HUDEP-2 (cell line): ENCODE results near the gene ABCB10.
A peak's percentile ranks its signal among the peaks of the same experiment; 100 is the strongest.
"Not testable (repeated sequence)": the region's sequence is repeated elsewhere in the genome, so short reads cannot be mapped to it uniquely, and the experiment has no call there.

Experiments
- DNase-seq, 76 experiments: peaks; one replicate each; lab custom pipeline; 2025; ENCODE audit not compliant: unreplicated experiment in 76 of 76; lab: John Stamatoyannopoulos, UW

Gene ABCB10

DNA sequence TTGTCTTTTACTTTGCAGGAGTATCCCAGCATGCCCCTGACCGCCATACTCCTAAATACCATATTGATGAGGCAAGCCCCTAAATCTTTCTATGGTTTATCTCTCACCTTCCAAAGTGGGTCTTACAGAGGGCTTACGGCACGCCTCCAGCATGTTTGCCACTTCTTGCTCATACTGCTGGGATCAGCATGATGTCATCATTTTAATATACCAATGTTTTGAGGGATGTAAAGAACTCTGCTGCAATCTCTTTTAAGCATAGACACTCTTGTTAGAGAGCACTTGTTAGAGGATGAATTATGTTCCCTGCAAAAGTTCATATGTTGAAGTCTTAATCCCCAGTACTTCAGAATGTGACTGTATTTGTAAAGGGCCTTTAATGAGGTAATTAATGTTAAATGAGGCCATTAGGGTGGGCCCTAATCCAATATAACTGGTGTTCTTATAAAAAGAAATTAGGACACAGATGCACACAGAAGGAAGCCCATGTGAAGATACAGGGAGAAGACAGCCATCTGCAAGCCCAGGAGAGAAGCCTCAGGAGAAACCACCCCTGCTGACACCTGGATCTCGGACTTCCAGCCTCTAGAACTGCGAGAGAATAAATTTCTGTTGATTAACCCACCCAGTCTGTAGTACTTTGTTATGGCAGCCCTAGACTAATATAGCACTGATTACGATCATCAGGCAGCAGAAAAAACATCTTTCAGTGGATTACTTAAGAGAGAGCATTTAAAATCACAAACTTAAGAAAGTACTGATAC, 16.4 kb upstream of the ABCB10 start:
- no peak for DNase-seq

DNA sequence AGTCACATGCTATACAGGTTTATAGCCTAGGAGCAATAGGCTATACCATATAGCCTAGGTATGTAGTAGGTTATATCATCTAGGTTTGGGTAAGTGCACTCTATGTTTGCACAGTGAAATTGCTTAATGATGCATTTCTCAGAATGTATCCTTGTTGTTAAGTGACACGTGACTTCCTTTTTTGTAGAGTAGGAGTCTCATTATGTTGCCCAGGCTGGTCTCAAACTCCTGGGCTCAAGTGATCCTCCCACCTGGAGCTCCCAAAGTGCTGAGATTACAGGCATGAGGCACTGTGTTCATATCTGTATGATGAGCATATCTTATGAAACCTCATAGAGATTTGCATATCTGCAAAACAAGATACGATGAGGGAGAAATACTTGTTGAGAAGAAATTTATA, 13.8 kb upstream of the ABCB10 start:
- no peak for DNase-seq

DNA sequence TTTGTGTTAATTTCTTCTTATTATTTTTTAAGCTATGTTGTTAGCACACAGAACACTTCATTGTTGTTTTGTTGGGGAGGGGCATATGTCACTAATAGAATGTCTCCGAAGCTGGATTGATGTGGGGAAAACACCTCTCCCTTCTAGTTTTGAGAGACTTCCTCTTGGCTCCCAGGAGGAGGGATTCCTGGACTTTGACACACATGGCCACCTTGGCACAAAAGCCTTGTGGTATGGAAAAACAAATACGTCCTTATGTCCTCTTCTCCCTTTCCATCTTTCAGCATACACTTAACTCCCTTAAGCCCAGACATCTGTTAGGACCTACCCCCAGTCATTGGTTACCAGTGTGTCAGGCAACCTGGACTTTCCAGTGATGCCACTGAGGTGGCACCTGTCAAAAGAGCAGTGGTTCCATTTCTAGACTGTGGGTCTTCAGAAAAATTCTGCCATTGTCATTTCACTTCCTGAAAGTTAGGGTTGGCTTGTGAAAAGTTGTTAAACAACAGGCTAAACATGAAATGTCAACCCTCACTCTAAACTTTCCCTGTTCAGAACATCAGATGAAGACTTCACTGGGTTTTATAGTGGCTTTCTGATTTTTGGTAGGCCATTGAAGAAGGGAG, 12.5 kb upstream of the ABCB10 start:
- no peak for DNase-seq

DNA sequence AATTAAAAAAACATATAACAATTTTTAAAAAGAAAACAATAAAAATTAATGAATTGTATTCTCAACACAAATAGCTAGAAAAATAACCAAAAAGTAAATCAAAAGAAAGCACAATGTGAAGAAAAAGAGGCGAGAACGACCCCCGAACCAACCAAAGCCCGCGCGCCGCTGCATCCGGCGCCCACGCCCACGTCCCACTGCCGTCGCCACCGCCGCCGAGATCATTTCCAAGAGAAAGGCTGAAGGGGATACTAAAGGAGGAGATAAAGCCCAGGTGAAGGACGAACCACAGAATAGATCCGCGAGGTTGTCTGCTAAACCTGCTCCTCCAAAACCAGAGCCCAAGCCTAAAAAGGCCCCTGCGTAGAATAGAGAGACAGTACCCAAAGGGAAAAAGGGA, 11.8 kb upstream of the ABCB10 start:
- no peak for DNase-seq

DNA sequence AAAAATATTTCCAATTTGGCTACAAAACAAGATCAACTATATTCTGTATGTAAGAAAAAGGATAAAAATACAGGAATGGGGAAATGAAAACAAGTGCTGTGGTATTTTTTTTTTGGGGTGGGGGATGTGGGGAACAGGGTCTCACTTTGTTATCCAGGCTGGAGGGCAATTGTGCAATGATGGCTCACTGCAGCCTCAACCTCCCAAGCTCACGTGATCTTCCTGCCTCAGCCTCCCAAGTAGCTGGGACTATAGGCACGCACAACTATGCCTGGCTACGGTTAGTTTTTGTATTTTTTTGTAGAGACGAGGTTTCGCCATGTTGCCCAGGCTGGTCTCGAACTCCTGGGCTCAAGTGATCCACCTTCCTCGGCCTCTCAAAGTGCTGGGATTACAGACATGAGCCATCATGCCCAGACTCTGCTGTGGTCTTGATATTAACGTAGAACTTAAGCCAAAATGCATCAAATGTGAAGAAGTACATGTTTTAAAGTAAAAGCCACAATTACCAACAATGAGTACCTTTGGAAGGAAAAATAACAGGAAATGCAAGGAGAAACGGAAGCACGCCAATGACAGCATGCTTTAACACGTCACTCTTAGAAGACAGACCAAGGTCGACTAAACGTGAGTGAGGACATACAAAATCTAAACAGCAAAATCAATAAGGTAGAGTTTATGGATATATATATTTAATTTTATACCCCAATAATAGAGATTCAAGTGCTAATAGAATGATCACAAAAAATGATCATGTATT, 8.8 kb upstream of the ABCB10 start:
- no peak for DNase-seq

DNA sequence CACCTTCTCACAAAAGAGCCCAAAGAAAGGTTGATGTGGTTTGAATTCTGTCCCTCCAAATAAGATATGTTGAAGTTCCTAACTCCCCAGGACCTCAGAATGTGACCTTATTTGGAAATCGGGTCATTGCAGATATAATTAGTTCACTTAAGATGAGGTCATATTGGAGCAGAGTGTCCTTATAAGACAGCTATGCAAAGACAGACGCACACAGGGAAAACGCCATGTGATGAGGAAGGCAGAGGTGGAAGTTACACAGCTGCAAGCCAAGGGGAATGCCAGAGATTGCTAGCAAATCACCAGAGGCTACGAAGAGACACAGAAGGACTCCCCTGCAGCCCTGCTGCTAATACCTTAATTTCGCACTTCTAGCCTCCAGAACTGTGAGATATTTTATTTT, 5.2 kb upstream of the ABCB10 start:
- DNase-seq = no peak

DNA sequence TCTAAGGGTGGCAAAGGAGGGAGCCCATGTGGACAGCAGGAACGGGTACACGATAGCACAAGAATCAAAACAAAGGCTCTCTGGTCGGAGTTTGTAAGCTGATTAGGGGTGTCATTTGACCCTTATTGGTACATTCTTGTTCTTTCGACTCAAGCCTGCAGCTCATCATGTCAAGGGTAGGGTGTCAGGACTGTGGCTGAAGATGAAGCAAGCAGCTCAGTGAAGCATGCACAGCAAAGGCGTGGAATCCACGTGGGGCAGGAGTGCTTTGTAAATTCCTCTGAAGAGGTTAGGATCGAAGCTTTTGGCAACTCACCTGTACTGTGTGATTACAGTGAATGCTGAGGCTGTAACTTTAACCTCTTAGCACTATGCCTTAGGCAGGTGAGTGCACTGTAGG, 4.7 kb upstream of the ABCB10 start:
- DNase-seq = no peak

DNA sequence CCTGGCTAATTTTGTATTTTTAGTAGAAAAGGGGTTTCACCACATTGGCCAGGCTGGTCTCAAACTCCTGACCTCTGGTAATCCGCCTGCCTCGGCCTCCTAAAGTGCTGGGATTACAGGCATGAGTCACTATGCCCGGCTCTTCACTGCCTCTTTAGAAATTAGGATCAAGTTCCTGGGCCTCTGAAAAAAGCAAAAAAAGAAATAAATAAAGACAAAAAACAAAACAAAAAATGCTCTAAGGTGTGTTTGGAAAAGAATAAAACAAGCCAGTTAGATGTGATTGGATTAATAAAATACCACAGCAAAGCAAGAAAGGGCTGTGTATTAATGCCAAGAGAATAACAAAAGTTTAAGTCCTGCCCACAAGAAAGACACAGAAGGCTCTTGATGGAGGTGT, 4.2 kb upstream of the ABCB10 start:
- no peak for DNase-seq

DNA sequence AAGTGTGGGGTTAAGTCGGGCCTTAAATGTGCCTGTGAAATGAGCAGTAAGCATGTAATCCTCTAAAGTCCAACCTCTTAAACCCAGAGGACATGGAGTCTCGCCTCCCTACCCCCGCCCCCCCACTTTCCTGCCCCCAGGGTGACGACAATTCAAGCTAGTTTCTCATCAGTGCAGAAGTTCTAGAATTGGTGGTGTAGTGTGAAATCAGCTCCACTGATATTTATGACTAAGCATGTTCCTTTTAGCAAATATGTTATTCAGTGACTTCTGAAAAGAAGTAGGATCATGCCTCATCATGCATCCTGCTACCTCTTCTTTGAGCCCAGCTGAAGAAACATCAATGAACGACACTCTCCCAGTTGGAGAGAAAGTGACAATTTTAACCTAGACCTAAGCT, 2.6 kb upstream of the ABCB10 start:
- DNase-seq = no peak

DNA sequence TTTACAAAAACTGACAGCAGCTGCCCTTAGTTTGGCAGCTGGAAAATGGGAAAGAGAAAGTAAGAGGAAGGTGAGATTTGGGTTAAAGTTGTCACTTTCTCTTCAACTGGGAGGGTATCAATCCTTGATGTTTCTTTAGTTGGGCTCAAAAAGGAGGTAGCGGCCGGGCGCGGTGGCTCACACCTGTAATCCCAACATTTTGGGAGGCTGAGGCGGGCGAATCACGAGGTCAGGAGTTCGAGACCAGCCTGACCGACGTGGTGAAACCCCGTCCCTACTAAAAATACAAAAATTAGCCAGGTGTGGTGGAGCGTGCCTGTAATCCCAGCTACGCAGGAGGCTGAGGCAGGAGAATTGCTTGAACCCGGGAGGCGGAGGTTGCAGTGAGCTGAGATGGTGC, 1.6 kb upstream of the ABCB10 start:
- not testable (repeated sequence) for DNase-seq

DNA sequence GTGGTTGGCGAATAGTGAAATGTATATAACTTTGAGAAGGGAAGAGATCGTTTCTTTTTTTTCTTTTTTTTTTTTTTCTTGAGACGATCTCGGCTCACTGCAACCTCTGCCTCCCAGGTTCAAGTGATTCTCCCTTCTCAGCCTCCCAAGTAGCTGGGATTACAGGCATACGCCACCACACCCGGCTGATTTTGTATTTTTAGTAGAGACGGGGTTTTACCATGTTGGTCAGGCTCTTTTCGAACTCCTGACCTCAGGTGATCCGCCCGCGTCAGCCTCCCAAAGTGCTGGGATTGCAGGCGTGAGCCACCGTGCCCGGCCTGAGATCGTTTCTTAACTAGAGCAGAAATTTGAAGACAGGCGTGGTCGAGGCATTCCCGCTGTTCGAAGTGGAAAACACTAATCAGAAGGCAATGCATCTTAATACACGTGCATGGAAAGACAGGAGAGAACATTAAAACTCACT, 862 bp upstream of the ABCB10 start:
- not testable (repeated sequence) for DNase-seq

DNA sequence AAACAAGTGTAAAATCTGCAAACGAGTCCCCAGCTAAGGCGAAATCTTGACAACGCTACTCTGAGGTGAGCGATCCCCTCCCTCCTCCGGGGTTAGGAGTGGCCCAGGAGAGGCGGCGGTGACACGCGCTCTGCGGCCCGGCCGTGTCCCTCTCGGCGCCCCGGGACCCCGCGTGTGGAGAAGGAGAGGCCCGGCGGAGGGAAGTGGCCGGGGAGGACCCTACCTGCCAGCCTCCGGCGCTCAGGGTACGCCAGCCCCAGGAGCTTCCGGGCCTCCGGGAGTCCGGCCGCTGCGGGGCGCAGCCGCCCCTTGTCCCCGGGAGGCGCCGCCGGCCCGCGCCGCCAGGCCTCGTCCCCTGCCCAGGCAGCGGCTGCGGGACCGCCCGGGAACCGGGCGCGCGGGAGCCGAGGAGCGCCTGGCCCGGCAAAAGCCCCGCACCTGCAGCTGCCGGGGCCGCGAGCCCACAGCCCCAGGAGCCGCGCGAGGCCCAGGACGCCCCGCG, 543 bp downstream of the ABCB10 start:
- DNase-seq = peak in 25 of 76 experiments; percentile 6 to 51 (median 23)

DNA sequence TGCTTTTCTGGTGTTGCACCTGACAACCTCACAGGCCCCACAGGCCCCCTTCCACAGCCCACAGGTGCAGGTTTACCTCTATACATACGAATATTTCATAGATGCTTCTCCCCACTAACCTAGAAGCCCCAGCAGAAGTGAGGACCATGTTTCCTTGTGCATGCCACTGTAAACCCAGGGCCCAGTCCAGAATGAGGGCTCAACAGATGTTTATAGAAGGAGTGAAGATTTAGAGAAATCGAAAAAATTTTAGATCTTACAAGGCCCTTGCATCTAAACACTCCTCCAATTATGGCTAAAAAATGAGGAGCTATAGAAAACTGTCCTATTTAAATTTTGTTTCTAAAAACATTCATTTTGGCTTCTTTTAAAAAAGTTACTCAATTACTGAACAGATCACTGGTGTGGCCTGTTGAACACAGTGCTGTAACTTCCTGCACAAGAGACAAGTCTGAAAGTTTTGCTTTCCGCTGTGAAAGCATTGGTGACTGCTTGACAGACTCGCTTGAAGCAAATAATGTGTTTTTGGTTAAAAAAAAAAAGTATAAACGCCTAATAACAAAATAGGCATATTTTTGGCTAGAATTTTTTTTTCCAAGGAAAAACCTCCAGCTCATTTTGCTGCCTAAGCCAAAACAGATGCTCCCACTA, 1.2 kb downstream of the ABCB10 start:
- DNase-seq = peak in 5 of 76 experiments; percentile 10 to 58 (median 21)

DNA sequence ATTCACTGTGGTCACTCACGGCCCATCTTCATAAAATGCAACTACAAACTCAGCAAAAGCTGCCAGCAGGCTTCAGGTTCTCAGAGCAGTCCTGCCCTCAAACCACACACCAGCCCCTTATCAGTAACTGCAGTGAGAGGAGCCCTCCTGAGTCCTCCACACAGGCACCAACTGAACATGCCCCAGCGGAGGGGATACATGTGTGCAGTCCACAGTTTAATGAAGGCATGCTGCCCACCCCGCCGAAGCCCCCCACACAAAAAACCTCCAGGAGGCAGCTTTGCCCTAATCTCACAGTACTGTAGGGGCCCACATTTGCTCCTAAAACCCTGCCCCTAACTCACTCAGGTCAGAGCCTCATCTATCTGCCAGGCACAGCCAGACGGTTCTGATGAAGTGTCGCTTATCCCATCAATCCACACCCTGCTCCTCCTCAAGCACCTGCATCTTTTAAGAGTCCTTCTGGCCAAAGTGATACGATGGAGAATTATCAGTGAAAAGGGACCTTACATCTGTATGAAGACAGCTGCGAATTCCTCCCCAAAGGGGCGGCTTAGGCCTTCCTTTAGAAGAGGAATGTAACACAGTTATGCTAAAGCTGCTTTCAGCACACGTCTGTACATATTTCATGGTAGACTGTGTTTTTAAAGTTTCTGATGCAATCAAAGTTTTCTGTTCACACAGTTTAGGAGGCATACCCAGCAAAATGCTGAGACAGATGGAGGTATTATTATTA, 3.5 kb downstream of the ABCB10 start:
- DNase-seq = peak; percentile 11 to 97 (median 89)

DNA sequence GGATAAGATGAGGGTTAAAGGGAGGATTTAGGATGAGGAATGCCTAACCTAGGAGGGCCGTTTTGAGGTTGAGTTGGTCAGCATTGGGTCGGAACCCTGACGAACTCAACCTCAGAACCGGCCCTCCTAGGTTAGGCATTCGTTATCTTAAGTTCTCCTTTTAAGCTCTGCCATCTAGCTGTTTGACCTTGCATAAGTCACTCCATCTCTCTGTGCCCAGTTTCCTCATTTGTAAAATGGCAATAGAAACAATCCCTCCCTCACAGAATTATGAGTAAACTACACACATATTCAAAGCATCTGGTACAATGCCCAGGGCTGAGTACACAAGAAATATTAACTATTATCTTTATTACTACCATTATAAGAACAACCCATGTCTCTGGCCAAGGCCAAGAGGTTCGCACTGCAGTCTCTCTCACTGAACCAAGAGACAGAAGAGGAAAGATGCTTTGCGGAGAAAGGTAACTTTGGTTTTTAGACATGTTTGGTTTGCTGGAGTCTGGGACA, 4.8 kb downstream of the ABCB10 start:
- DNase-seq = no peak

DNA sequence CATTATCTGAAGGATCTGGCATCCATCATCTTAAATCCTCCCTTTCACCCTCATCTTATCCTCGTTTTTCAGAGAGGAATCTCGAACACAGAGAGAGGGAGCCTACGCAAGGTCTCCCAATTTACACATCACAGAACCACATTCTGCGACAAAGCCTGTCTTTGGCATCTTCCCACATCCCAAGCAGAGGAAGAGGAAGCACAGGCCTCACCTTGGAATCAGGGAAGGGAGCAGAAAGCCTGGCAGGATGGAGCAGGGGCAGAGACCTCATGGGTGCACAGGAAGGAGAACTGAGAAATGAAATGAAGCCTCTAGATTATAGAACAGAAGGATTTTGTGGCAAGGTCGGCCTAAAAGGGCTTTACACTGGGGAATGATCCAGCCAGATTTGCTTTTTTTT, 5.8 kb downstream of the ABCB10 start:
- DNase-seq = no peak

DNA sequence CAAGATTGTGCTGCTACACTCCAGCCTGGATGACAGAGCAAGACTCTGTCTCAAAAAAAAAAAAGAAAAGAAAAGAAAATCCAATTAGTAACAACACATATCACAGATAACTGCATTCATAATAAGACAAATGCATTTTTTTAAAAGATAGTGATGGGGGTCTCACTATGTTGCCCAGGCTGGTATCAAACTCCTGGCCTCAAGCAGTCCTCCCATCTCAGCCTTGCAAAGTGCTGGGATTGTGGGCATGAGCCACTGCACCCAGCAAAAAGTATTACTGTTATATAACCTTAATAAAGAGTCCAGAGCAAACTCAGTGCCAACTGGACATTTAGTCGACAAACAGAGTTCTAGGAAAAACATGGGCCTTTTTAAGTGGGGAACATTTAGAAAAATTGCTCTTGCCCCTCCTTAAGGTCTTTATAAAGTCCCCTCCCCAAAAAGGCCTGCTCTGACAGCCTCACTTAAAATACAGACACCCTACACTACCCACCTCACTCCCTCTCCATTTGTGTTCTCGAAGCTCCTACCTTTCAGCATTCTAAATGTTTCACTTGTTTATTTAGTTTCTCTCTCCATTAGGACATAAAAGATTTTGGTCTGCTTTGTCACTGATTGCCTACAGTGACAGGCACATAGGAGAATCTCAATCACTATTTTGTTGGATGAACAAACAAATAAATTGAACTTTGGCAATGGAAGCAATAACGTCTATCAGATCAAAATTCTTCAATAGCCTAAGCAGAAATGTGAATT, 7.5 kb downstream of the ABCB10 start:
- DNase-seq = no peak

DNA sequence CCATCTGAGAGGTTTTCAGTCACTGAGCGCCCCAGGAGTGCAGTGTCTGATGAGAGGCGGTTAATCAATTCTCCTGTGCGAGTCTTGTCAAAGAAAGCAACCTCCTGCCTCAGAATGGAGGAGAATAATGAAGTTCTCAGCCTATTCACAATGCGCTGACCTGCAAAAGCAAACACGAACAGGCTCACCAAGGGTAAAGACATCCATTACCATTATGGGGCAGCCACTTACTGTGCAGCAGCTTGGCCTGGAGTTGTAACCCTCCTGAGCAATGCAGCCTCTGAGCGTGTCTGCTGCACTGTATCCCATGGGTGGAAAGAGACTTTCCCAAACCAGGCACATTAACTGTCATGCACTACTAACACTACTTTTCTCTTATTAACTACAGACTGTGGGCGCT, 11.0 kb downstream of the ABCB10 start:
- DNase-seq = no peak

DNA sequence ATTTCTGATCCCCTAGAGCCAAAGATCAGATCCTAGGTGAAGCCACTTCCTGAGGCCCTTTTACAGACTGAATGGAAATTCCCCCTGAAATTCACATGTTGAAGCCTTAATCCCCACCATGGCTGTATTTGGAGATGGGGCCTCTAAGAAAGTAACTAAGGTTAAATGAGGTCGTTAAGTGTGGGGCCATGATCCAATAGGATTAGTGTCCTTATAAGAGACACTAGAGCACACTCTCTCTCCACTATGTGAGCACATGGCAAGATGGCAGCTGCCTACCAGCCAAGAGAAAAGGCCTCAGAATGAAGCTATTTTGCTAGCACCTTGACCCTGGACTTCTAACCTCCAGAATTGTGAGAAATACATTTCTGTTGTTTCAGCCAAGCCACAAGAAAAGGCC, 13.9 kb downstream of the ABCB10 start:
- DNase-seq = no peak
